NCI-H2196 (cell line): ENCODE results near the gene GOLGA8B.
"Not testable (repeated sequence)": the region's sequence is repeated elsewhere in the genome, so short reads cannot be mapped to it uniquely, and the experiment has no call there.

Experiments used
- DNase-seq: peaks from one replicate; lab custom pipeline; 2025; ENCODE audit not compliant: unreplicated experiment; lab: John Stamatoyannopoulos, UW

Gene GOLGA8B, protein sequence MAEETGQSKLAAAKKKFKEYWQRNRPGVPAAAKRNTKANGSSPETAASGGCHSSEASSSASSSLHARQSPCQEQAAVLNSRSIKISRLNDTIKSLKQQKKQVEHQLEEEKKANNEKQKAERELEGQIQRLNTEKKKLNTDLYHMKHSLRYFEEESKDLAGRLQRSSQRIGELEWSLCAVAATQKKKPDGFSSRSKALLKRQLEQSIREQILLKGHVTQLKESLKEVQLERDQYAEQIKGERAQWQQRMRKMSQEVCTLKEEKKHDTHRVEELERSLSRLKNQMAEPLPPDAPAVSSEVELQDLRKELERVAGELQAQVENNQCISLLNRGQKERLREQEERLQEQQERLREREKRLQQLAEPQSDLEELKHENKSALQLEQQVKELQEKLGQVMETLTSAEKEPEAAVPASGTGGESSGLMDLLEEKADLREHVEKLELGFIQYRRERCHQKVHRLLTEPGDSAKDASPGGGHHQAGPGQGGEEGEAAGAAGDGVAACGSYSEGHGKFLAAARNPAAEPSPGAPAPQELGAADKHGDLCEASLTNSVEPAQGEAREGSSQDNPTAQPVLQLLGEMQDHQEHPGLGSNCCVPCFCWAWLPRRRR

DNA sequence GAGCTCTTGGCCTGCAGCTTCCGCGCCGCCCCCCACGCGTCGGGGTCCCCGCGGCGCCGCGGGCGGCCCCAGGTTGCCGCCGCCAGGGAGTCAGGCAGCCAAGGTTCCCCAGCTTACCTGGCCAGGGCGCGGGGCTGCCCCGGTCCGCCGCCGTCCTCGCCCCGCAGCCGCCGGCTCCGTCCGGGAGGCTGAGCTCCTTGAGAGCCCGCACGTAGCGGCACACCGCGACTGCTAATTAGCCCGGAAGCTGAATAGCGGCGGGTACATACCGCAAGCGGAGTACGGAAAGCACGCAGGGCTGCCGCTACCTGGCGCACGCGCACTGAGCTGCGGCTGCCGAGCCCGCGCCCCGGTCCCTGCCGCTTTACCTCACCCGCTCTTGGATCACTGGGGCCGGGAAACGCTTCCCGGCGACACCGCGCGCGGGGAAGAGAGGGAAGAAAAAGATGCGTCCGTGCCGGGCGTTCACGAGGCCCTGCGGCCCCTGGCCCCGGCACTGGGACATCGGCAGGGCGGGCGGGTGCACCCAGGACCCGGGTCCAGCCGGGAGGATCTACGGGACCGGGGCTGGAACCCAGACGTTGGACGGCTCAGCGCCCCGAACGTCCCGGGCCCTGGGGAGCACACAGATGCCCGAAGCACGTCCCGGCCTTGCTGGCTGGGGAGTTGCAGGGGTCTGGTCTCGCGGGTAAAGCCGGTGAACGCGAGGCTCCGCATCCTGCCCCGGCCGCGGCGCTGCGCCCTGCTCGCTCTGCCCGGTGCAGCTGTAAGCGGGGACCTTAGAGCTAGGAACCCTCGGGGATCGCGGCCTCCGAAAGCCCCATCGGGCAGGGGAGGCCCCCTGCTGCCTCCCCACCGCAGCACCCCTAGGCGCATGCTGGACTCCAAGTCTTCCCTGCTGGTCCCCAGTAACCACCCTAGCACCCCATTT is at the start of gene GOLGA8B:
Gene GOLGA8B, minus strand, starts transcription at position 253 of the 931 bp plus-strand sequence. CDS start 47,739 bp downstream, outside the sequence.
- peak; percentile 54 for DNase-seq

DNA sequence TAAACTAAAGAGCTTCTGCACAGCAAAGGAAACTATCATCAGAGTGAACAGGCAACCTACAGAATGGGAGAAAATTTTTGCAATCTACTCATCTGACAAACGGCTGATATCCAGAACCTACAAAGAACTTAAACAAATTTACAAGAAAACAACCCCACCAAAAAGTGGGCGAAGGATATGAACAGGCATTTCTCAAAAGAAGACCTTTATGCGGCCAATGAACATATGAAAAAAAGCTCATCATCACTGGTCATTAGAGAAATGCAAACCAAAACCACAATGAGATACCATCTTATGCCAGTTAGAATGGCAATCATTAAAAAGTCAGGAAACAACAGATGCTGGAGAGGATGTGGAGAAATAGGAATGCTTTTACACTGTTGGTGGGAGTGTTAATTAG is 49.7 kb upstream of the GOLGA8B start:
- DNase-seq = not testable (repeated sequence)

DNA sequence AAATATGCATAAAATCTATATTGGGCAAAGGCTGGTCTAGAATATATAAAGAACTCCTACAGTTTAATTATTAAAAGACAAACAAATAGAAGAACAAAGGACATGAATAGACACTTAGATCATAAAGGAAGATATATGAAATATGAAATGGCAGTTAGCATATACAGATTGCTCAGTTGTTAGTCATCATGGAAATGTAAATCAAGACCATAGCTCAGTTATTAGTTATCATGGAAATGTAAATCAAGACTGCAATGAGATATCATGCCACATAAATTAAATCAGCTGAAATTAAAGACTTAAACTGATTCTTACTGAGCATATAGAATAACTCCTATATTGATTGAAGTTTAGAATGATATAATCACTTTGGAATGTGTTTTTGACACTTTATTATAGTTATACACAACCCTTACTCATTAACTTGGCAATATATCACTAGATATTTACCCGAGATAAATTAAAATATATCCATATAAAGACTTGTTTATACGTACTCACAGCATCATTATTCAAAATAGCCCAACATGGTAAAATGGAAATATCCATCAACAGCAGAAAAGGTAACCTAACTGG is 45.2 kb upstream of the GOLGA8B start:
- no peak for DNase-seq

DNA sequence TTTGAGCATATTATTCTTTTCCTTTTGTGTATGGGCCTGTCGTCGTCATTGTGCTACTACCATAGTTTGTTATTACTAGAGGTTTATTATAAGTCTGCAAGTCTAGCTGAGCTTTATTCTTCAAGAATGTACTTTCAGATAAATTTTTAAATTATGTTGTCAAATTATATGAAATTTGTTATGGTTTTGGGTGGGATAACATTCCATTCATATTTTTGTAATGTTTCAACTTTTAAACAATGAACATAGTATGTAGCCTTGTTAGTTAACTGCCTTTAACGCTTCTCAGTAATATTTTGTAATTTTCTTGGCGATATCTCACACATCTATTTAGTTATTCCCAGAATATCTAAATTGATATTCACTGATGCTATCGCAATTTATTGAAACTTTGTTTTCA is 41.6 kb upstream of the GOLGA8B start:
- no peak for DNase-seq

DNA sequence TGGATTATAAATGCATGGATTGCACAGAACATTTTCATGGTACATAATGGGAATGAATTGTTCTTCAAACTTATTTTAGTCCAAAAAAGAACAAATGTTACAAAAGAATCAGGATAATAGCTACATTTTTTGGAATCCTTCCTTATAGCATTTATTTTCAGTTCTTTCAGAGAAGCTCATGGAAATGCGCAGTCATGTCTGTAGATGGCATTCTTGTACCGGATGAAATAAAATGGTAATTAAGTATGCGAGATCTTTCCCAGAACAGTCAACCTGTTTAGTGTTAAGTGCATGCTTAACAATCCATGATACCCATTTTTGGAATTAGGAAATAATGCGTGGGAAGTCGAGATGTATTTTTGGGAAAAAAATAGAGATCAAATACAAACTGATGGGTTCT is 38.2 kb upstream of the GOLGA8B start:
- DNase-seq = no peak

DNA sequence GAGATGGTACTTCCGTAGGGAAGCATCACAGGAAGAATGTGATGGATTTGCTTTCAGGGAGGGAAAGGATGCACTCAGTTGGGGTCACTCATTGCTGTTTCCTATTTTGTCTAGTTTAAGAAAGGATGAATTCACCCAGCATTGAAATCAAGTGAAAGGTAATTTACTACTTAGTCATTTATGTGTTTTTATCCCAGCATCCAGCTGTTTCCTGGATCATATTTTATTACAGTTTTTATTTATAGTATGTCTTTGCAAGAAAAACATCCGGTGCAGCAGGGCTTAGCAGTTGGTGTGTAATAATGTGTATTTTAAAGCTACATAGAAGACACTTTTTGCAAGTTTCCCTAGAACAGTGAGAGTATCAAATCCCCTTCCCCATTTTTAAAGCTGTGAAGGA is 37.4 kb upstream of the GOLGA8B start:
- DNase-seq = no peak

DNA sequence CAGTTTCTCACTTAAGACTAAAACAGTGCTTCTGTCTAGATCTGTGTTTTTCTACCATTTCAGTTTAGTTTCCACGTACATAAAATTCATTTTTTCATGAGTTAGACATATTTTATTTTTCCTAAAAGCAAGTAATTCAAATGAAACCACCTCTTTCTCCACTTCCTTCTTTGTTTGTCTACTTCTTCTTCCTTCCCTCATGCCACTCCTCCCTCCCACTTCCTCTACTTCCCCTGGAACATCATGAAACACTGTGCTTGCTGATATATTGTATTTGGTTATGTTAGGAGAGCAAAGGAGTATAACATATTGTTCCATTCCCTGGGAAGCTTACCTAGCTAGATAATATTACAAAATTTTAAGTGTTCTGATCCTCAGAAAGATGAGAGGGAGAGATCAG is 36.7 kb upstream of the GOLGA8B start:
- DNase-seq = no peak

DNA sequence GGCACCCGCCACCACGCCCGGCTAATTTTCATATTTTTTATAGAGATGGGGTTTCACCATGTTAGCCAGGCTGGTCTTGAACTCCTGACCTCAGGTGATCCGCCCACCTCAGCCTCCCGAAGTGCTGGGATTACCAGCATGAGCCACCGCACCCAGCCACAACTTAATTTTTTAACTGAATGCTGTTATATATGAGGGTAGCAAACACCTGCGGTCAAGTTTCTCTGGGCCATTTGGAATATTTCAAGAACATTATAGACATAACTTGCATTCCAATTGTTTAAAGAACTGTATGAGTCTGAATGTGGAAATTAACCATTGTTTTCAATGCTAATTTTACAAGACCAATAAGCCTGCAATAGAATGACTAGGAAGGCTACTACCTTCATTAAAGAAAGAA is 35.7 kb upstream of the GOLGA8B start:
- no peak for DNase-seq

DNA sequence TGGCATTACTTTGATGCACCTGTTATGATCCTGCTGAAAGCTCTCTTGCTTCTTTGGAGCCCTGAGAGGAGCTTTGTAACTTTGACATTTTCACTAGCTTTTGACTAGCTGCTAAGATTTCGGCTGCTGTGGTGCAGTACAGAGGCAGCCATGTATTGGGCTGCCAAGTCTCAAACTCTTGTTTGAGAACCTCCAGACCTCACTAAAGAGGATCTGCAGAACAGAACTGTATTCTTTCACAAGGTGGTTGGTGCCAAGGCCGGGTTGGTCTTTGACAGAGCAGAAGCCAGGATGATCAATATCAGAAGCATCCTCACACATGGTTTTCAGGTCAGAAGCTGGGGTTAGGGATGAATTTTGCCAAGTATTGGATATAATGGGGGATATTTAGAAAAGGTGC is 34.6 kb upstream of the GOLGA8B start:
- no peak for DNase-seq

DNA sequence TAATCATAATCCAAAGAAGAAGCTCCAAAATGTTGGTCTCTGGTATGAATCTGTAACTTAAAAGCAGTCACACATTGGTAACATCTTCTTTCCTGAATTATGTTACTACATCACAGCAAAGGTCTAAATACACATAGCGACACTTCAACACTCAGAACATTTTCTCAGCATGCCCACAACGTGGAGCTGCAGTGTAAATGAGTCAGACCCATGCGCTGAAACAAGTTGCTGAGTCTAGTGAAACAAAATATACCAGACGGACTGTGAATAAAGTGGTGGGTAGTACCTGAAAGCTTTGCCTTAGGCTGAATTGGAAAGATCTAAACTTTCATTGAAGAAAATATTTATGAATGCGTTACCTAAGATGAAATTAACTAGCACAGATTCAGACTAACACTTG is 33.2 kb upstream of the GOLGA8B start:
- no peak for DNase-seq

DNA sequence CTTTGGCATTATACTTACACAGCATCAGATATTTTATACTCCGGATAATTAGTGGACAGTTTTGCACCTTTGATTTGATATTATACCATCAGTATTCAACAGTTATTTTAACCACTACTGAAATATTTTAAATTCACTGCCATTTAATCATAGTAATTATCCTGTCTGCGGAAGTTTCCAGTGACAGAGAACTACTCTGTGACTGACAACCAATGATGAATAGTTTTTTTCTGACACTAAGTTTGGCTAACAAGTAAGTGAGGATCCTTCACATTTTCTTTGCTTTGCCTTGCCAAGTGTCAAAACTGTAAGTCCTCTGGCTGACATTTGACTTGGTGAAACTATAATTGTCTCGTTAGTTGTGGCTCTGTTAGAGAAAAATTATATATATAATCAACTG is 30.5 kb upstream of the GOLGA8B start:
- no peak for DNase-seq

DNA sequence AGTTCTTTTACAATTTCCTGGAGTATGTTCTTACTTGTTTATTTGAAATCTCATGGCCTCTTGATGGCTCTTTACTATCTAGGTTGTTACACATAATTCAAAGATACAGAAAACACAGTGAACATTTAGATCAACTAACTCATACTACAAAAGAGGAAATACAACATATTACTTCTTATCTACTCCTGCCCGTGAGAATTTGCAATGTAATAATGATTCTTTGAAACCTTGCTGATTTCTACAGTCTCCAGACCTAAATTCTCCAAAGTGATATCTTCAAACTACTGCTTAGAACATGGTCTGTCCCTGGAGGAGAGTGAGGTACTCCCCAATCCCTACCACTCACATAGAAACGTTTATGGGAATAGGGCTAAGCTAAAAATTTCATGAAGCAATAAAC is 29.9 kb upstream of the GOLGA8B start:
- no peak for DNase-seq

DNA sequence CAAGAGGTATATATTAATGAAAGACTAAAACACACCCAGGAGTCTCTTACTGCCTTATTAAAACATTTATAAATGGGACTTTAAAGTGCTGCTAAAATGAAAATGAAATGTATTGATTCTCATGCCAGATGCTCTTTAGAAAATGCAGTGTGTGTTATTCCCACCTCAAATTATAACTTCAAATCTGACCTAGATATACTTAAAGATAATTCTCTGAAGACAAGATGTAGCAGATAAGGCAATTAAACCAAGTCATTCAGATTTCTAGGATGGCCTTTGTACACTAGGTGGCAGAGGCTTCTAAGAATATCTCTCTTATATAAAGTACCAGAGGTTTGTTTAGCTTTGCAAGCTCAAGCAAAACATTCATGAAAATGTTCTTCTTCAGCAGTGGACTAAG is 26.9 kb upstream of the GOLGA8B start:
- no peak for DNase-seq

DNA sequence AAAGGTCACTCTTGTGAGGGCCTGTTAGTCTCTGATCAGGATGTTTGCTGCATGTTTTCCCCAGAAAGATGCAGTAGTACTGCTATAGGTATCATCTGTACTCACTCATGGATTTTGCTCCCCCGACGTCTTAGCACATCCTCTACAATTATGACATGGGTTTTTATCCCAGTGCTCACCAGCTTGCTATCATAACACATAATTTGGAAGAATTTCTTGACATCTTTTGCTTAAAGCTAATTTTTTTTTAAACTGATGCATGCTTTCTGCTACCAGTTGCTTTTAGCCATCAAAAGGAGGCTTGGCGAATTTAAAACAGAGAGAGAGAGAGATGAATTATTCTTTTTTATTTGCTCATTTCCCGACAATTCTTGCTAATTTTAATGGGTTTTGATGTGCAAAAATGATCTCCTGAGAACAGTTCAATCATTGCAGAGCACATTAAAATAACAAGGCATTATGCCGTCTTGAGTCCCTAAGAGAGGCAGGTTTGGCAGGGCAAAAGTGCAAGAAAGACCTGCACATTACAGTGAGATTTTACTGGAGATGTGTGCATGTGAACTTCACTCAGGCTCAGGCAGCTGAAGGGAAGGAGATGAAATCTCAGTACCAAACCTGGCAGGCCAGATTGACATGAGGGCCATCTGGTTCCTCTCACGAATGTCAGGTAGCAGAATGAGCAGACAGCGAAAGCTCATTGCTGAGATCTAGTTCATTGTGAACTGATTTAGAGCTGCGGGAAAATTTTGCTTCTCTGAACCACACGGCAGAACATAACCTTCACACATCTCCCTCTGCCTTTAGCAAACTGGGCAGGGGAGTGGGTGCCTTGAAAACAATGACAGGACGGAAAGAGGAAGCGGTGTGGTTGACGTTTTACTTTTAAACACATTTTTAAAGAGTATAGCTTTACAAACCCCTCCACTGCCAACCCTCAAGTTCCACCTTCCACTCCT is 25.9 kb upstream of the GOLGA8B start:
- no peak for DNase-seq

DNA sequence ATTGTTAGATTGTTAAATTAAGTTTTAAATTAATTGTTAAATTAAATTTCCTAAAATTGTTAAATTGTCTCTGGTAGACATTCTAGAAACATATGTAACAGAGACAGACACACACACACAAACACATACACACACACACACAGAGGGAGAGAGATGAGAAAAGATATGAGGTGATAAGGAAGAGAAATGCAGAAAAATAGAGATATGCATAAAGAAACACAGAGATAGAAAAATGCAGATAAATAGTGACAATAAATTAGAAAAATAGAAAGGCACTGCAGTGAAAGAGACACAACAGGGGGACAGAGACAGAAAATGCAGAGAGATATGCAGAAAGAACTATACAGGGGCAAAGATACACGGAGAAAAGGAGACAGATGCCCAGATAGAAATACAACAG is 25.1 kb upstream of the GOLGA8B start:
- DNase-seq = no peak

DNA sequence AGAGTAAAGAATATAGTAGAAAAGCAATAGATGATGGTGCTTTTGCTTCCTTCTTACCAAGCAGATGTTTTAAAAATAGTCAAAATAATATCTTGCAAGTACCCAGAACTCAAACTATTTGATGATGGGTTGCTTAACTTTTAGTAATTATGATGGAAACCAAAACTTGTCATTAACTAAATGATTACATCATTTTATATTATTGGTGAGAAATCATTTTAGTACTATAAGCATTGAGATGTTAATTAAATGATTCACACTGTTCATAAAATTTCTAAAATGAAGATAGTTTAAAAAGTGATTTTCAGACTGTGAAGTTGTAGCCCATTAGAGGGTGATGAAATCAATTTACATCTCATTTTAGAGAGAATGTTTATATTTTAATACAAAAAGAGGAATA is 24.4 kb upstream of the GOLGA8B start:
- no peak for DNase-seq

DNA sequence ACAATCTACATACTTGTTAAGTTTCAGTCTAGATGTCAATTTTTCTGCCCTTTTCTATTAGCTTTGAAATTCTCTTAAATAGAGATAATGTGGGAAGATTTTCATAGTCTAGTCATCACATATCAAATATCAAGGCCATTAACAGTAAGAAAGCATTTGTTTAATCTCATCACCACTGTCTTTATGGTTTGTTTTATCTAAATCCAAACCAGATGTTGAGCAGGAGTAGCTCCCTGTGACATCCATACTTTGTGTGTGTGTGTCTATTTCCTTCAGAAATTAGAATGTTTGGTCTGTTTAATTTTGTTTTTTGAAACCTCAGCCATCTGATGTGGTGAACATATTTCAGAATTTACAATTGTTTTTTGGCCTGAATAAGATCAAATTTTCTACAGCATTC is 23.1 kb upstream of the GOLGA8B start:
- DNase-seq = no peak

DNA sequence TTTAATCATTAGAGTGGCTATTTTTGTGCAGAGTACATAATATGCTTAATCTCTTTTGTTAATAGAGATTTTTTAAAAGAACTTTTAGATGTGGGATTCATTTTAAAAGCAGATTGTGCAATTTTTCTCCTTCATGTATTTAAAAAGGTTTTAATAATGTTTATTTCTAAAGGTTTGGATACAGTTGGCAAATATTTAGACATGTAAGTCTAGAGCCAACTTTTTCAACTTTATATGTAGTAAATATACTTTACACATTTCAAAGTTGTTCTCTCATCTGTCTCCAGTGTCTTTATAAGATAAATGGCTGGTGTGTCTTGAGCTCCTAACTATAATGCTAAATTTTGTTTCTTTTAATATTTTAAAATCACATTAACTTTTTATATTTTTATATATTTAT is 22.7 kb upstream of the GOLGA8B start:
- DNase-seq = no peak

DNA sequence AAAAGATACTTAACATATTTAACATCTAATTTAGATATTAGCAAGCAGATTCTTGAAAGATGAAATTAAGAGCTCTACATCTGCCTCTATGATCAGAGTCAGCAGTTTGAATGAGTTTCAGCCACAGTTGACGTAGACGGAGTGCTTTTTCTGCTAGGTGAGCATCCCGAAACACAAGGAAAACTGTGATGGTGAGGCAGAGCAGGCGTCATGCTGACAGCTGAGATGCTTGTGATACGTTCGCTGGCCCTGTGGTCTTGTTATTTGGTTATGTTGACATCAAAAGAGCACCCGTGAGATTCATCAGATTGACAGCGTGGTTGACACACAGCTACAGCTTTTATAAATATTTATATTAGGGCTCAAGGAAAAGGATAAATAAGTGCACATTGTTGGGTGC is 19.6 kb upstream of the GOLGA8B start:
- DNase-seq = no peak

DNA sequence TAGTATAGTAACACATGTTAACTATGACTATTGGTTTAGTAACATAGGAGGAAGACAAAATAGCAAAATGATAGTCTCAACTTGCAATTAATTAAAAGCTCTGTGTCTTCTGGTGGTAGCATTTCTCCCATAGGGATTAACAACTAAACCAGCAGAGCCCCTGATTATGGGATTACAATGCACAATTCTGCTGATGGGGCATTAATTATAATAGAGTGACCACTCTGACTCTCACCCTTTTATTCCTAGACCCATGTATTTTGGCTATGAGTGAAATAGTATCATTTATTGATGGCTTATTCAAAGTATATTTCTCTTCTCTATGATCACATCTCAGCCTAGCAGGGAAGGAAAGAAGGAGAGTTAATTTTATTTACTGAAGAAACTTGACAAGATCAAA is 17.5 kb upstream of the GOLGA8B start:
- no peak for DNase-seq
